Measurements from ENCODE around the gene FNDC5.

FNDC5 gene

DNA sequence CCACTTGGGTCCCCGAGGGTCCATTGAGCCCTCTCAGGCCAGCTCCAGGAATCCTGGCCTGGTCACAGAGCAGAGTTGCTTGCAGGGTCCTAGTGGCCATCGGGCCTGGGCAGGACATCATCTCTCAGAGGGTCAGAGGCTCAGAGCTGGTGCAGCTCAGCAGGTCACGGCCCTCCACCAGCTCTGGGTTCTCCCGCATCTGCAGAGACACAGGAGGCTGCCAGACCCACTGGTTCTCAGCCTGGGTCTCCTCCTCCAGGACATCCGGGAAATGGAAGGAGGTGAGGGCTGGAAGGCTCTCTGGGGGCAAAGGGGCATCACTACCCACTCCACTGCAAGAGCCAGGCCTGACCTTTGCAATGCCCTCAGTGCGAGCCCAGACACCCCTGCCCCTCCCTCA, 24.0 kb upstream of the FNDC5 start:
- H2BK5ac ChIP-seq (ENCODE audit: low read length), result peak overlapping the region; percentile 60
- H3K4me1 ChIP-seq (ENCODE audit: control insufficient read depth in 2 of 2, insufficient read depth in 1 of 2, low read depth in 1 of 2, low read length in 2 of 2), result peaks cover 11 to 12% of the 10 kb centered on the region in 2 donors
- no peak overlapping the region for H3K14ac ChIP-seq (ENCODE audit: low read length)
- H3K4ac ChIP-seq (ENCODE audit: low read length), result no peak overlapping the region
- H3K23ac ChIP-seq (ENCODE audit: low read depth, low read length, poor library complexity), result peak overlapping the region; percentile 4
- peaks cover 0 to 69% (median 11%) of the 10 kb centered on the region in 3 experiments for H3K27me3 ChIP-seq (ENCODE audit: control insufficient read depth in 3 of 3, insufficient read depth in 3 of 3, low read depth in 1 of 3, low read length in 3 of 3)
- no peak for DNase-seq (ENCODE audit: low spot score)
- H2AK5ac ChIP-seq (ENCODE audit: low read depth, low read length), result peak overlapping the region; percentile 58
- no peak overlapping the region for H4K8ac ChIP-seq (ENCODE audit: low read depth, low read length)
- H2BK120ac ChIP-seq (ENCODE audit: low read depth, low read length), result no peak overlapping the region
- H3K36me3 ChIP-seq (replicated peaks in 1 of 2; ENCODE audit: control insufficient read depth in 2 of 2, insufficient read depth in 2 of 2, low read length in 2 of 2), result no peaks in the 10 kb centered on the region
- no peak overlapping the region for H3K4me2 ChIP-seq (ENCODE audit: insufficient read depth, low read length, poor library complexity, severe bottlenecking)
- peaks cover 8% of the 10 kb centered on the region for H3K79me1 ChIP-seq (ENCODE audit: low read depth, low read length)
- peak overlapping the region; percentile 33 for H3K18ac ChIP-seq (ENCODE audit: low read length)
- no CpG with 5 or more reads among the region's 6 CpGs for WGBS, 2 donors (ENCODE audit: extremely low coverage in 2 of 2, insufficient read length in 2 of 2, insufficient replicate concordance in 1 of 2)
- H4K91ac ChIP-seq (ENCODE audit: low read depth, low read length, poor library complexity), result no peak overlapping the region
- H3K27ac ChIP-seq (replicated peaks; ENCODE audit: low read length), result no peak overlapping the region
- peaks cover 0 to 3% of the 10 kb centered on the region in 2 donors for H3K9me3 ChIP-seq (replicated peaks in 1 of 2; ENCODE audit: control insufficient read depth in 2 of 2, insufficient read depth in 1 of 2, low read depth in 1 of 2, low read length in 2 of 2)
- peak overlapping the region; percentile 7 for H3K9ac ChIP-seq (ENCODE audit: low read depth, low read length, poor library complexity)
- peak overlapping the region; percentile 89 for H2BK15ac ChIP-seq (ENCODE audit: low read length)
- H2BK12ac ChIP-seq (ENCODE audit: low read length), result no peak overlapping the region
- no peak overlapping the region for H3K4me3 ChIP-seq (ENCODE audit: low read length in 2 of 2)
- peak overlapping the region; percentile 96 for H2AFZ ChIP-seq (ENCODE audit: low read length)

DNA sequence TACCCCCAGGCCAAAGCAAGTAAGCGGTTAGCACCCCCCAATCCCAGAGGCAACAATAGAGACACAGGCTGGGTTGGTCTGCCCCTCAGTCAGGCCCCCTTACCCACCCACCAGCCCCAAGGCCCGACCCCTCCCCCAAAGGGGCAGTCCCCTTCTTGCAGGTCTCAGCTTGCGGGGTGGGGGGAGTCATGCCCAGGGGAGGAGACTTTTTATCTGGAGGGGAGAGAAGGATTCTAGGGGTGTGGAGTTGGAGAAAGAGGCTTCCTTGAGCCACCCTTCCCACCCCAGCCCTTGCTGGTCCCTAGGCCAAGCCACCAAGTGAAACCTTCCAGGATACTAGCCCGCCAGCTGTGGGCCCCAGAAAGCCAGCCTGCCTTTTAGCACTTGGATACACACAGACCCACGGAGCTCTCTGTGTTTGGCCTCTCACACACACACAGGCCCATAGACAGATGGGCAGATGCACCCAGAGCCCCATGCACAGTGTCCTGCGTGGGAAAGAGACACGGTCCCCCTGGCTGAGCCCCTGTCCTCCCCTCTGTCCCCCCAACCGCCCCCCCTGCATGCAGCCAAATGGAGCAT, 23.4 kb upstream of the FNDC5 start:
- Histone ChIP-seq H2BK120ac (ENCODE audit: low read depth, low read length) (peak overlapping the region; percentile 90), H3K4me2 (ENCODE audit: insufficient read depth, low read length, poor library complexity, severe bottlenecking) (peak overlapping the region; percentile 86), H3K4ac (ENCODE audit: low read length) (no peak overlapping the region), H3K23ac (ENCODE audit: low read depth, low read length, poor library complexity) (no peak overlapping the region), H2BK15ac (ENCODE audit: low read length) (peak overlapping the region; percentile 88), H4K91ac (ENCODE audit: low read depth, low read length, poor library complexity) (no peak overlapping the region), H2BK12ac (ENCODE audit: low read length) (no peak overlapping the region), H3K79me1 (ENCODE audit: low read depth, low read length) (peaks cover 8% of the 10 kb centered on the region), H4K8ac (ENCODE audit: low read depth, low read length) (no peak overlapping the region), H3K9me3 (replicated peaks in 1 of 2; ENCODE audit: control insufficient read depth in 2 of 2, insufficient read depth in 1 of 2, low read depth in 1 of 2, low read length in 2 of 2) (peaks cover 0 to 3% of the 10 kb centered on the region in 2 donors), H3K27me3 (ENCODE audit: control insufficient read depth in 3 of 3, insufficient read depth in 3 of 3, low read depth in 1 of 3, low read length in 3 of 3) (peaks cover 0 to 64% (median 8%) of the 10 kb centered on the region in 3 experiments), H3K36me3 (replicated peaks in 1 of 2; ENCODE audit: control insufficient read depth in 2 of 2, insufficient read depth in 2 of 2, low read length in 2 of 2) (no peaks in the 10 kb centered on the region), H3K27ac (replicated peaks; ENCODE audit: low read length) (peak overlapping the region; percentile 82), H3K18ac (ENCODE audit: low read length) (peak overlapping the region; percentile 97), H2AFZ (ENCODE audit: low read length) (peak overlapping the region; percentile 96), H3K4me1 (ENCODE audit: control insufficient read depth in 2 of 2, insufficient read depth in 1 of 2, low read depth in 1 of 2, low read length in 2 of 2) (peaks cover 11 to 12% of the 10 kb centered on the region in 2 donors), H2BK5ac (ENCODE audit: low read length) (peak overlapping the region; percentile 54), H3K14ac (ENCODE audit: low read length) (no peak overlapping the region), H3K9ac (ENCODE audit: low read depth, low read length, poor library complexity) (no peak overlapping the region), H3K4me3 (ENCODE audit: low read length in 2 of 2) (peak overlapping the region; percentile 53 to 81), H2AK5ac (ENCODE audit: low read depth, low read length) (peak overlapping the region; percentile 58)
- DNase-seq (ENCODE audit: low spot score), result no peak
- no CpG with 5 or more reads among the region's 8 CpGs for WGBS, 2 donors (ENCODE audit: extremely low coverage in 2 of 2, insufficient read length in 2 of 2, insufficient replicate concordance in 1 of 2)

DNA sequence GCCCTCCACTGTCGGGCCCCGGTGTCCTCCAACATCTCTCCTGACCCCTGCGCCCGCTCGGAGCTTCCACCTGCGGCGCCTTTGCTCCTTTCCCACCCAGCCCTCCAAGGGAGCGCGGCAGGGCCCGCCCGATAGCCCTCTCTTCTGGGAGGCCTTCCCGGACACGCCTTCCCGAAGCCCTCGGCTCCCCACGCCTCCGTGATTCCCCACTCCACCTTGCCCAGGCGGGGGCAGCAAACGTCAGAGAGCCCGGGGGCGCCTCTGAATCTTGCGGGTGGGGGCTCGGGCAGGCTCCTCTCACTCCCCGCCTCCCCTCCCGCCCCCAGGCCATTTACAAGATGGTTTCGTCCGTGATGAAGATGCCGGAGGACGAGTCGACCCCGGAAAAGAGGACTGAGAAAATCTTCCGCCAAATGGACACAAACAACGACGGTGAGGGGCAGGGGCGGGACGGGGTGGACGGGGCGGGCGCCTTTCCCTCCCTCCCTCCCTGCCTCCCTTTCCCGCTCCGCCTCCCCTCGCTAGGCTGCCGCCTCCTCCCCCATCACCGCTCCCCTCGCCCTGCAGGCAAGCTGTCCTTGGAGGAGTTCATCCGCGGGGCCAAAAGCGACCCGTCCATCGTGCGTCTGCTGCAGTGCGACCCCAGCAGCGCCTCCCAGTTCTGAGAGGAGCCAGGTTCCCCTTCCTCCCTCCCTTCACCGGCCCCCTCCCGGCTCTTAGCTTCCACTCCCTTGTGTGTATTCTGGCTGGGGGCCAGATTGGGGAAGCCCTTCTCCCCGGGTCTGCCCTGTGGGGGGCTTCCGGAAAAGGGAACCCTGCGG, 22.7 kb upstream of the FNDC5 start:
- H3K23ac ChIP-seq (ENCODE audit: low read depth, low read length, poor library complexity), result peak overlapping the region; percentile 67
- peak overlapping the region; percentile 82 for H3K27ac ChIP-seq (replicated peaks; ENCODE audit: low read length)
- peak overlapping the region; percentile 73 for H2AK5ac ChIP-seq (ENCODE audit: low read depth, low read length)
- peak overlapping the region; percentile 84 for H3K9ac ChIP-seq (ENCODE audit: low read depth, low read length, poor library complexity)
- H2BK5ac ChIP-seq (ENCODE audit: low read length), result peak overlapping the region; percentile 84
- DNase-seq (ENCODE audit: low spot score), result peak; percentile 68
- no peak overlapping the region for H4K8ac ChIP-seq (ENCODE audit: low read depth, low read length)
- peak overlapping the region; percentile 86 for H3K4me2 ChIP-seq (ENCODE audit: insufficient read depth, low read length, poor library complexity, severe bottlenecking)
- peak overlapping the region; percentile 97 for H3K18ac ChIP-seq (ENCODE audit: low read length)
- H3K9me3 ChIP-seq (replicated peaks in 1 of 2; ENCODE audit: control insufficient read depth in 2 of 2, insufficient read depth in 1 of 2, low read depth in 1 of 2, low read length in 2 of 2), result peaks cover 0 to 3% of the 10 kb centered on the region in 2 donors
- no peak overlapping the region for H3K4ac ChIP-seq (ENCODE audit: low read length)
- peak overlapping the region; percentile 53 to 81 for H3K4me3 ChIP-seq (ENCODE audit: low read length in 2 of 2)
- no peak overlapping the region for H4K91ac ChIP-seq (ENCODE audit: low read depth, low read length, poor library complexity)
- peak overlapping the region; percentile 88 for H2BK15ac ChIP-seq (ENCODE audit: low read length)
- no peak overlapping the region for H2BK12ac ChIP-seq (ENCODE audit: low read length)
- H3K27me3 ChIP-seq (ENCODE audit: control insufficient read depth in 3 of 3, insufficient read depth in 3 of 3, low read depth in 1 of 3, low read length in 3 of 3), result peaks cover 0 to 60% (median 3%) of the 10 kb centered on the region in 3 experiments
- peak overlapping the region; percentile 96 for H2AFZ ChIP-seq (ENCODE audit: low read length)
- H3K79me1 ChIP-seq (ENCODE audit: low read depth, low read length), result peaks cover 8% of the 10 kb centered on the region
- no peaks in the 10 kb centered on the region for H3K36me3 ChIP-seq (replicated peaks in 1 of 2; ENCODE audit: control insufficient read depth in 2 of 2, insufficient read depth in 2 of 2, low read length in 2 of 2)
- no peak overlapping the region for H3K14ac ChIP-seq (ENCODE audit: low read length)
- WGBS, 2 donors (ENCODE audit: extremely low coverage in 2 of 2, insufficient read length in 2 of 2, insufficient replicate concordance in 1 of 2), result no CpG with 5 or more reads among the region's 58 CpGs
- H3K4me1 ChIP-seq (ENCODE audit: control insufficient read depth in 2 of 2, insufficient read depth in 1 of 2, low read depth in 1 of 2, low read length in 2 of 2), result peaks cover 11 to 12% of the 10 kb centered on the region in 2 donors
- peak overlapping the region; percentile 90 for H2BK120ac ChIP-seq (ENCODE audit: low read depth, low read length)

Measured in neuronal stem cell (in vitro differentiated cells).